Bronchial epithelial cell (primary cell): ENCODE data around the gene B3GLCT. TPM values are rescaled to one million over a fixed set of nuclear protein-coding genes. Genes with fewer than 3 reads are reported as not detected.

Source experiments
- DNase-seq: peaks from one replicate; pipeline ENCODE4 v3.0.0-alpha.2; 2010; ENCODE audit warnings: low read depth
- FAIRE-seq: peaks from 2 replicates; lab custom pipeline; 2011; peaks lifted over from hg19 to GRCh38; lab: Jason Lieb, UNC
- H3K27me3 ChIP-seq: 2 replicates; pipeline ENCODE4 v1.5.1; 2011; ENCODE audit warnings: low read length; ENCODE audit not compliant: control insufficient read depth, insufficient read depth
- H3K36me3 ChIP-seq: 2 replicates; pipeline ENCODE4 v1.5.1; 2011; ENCODE audit warnings: low read length; ENCODE audit not compliant: control insufficient read depth, insufficient read depth
- H3K4me3 ChIP-seq: 2 replicates; pipeline ENCODE4 v1.5.1; 2011; ENCODE audit warnings: mild to moderate bottlenecking, low read depth, low read length, control low read depth
- CTCF ChIP-seq: IDR thresholded peaks from 2 replicates; pipeline ENCODE4 v1.5.1; 2011; ENCODE audit warnings: mild to moderate bottlenecking, moderate library complexity, low read length, control low read depth, inconsistent platforms; ENCODE audit not compliant: insufficient read depth, severe bottlenecking
- total RNA-seq: library from RNA; depleted of rRNA; stranded (reverse); fragments of >200 nt; gene quantifications from 2 replicates; pipeline ENCODE4 v1.2.1, GENCODE V29; 2014

B3GLCT gene
- total RNA-seq, 1 donor from 2014 or later, result 3.9 TPM

GRCh38 chr13:31227063-31227462 is 27.3 kb downstream of the B3GLCT start:
- DNase-seq, result peak; percentile 10
- FAIRE-seq, result no peak
- no peak overlapping the region for H3K4me3 ChIP-seq
- no peaks in the 10 kb centered on the region for H3K27me3 ChIP-seq
- H3K36me3 ChIP-seq, result no peaks in the 10 kb centered on the region
- TF ChIP-seq CTCF, result no peak

- TF ChIP-seq CTCF, result no peak
- no peak for FAIRE-seq
- no peak for DNase-seq
- Histone ChIP-seq H3K36me3 (no peaks in the 10 kb centered on the region), H3K4me3 (no peak overlapping the region), H3K27me3 (no peaks in the 10 kb centered on the region)
These were observed 28.1 kb downstream of the B3GLCT start for GRCh38 chr13:31227870-31228269.

GRCh38 chr13:31234729-31235128 is 35.0 kb downstream of the B3GLCT start:
- H3K36me3 ChIP-seq, result no peaks in the 10 kb centered on the region
- DNase-seq (peak; percentile 3), FAIRE-seq (no peak)
- peak; percentile 28 for TF ChIP-seq CTCF
- H3K27me3 ChIP-seq, result no peaks in the 10 kb centered on the region
- H3K4me3 ChIP-seq, result no peak overlapping the region

GRCh38 chr13:31236211-31236786 is 36.5 kb downstream of the B3GLCT start:
- Histone ChIP-seq H3K36me3 (no peaks in the 10 kb centered on the region), H3K4me3 (no peak overlapping the region), H3K27me3 (no peaks in the 10 kb centered on the region)
- TF ChIP-seq CTCF, result peak; percentile 55
- FAIRE-seq, result no peak
- peak; percentile 55 for DNase-seq

GRCh38 chr13:31240921-31241320 is 41.1 kb downstream of the B3GLCT start:
- Histone ChIP-seq H3K4me3 (no peak overlapping the region), H3K36me3 (no peaks in the 10 kb centered on the region), H3K27me3 (no peaks in the 10 kb centered on the region)
- FAIRE-seq, result no peak
- no peak for TF ChIP-seq CTCF
- DNase-seq, result no peak

GRCh38 chr13:31242367-31242766 is 42.6 kb downstream of the B3GLCT start:
- no peak overlapping the region for H3K4me3 ChIP-seq
- no peak for FAIRE-seq
- no peaks in the 10 kb centered on the region for H3K36me3 ChIP-seq
- DNase-seq, result peak; percentile 8
- no peaks in the 10 kb centered on the region for H3K27me3 ChIP-seq
- TF ChIP-seq CTCF, result no peak
